Stimulated activated naive CD4-positive, alpha-beta T cell (primary cell): ENCODE measurements around the gene GJD4.

Source experiments
- DNase-seq, 6 experiments: peaks; one replicate each; lab custom pipeline; 2025; lab: John Stamatoyannopoulos, UW

The GJD4 gene

GRCh38 chr10:35657621-35658020 is 52.5 kb downstream of the GJD4 start:
- DNase-seq = no peak
